ENCODE measurements around the gene RCAN3.
A peak's percentile ranks its signal among the peaks of the same experiment; 100 is the strongest.

RCAN3 gene

DNA sequence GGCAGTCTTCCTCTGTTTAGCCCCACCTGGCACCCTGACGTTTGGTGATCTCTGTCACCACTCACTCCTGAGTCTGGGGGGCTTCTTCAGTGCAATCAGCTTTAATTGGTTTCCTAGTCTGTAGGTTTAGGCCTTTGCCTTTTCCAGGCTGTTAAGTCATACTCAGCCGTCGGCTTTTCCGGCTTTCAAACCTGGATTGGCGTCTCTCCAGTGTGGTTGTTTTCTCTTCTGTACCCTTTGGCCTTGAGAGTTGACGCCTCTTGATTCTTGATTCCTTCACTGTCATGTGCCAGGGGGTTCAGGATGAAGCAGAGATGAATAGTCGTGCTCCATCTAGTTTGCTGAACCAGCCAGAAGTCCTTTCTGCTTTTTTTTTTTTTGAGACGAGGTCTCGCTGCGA is 78.1 kb downstream of the RCAN3 start:
- no peak for DNase-seq (ENCODE audit: low spot score)

DNA sequence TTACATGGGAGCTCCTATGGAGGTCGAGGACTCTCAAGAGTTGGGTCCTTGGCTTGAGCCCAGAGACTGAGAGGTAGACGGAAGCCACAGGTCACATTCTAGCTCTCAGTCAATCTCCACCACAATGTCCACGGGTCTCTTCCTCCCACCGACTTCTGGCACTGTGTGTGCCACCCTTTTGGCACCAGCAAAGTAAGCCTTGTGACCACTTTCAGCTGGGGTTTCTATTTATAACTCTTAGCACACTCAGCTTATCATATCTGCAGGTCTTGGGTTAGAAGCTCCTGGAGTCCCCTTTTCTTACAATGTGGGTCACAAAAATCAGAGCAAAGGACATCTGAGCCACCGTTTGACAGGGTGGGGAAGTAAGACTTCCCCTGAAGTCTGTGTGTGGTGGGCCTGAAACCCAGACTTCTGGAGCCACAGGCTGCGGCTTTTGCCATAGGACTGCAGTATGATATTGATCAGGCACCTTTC is 81.6 kb downstream of the RCAN3 start:
- DNase-seq (ENCODE audit: low spot score), result no peak

DNA sequence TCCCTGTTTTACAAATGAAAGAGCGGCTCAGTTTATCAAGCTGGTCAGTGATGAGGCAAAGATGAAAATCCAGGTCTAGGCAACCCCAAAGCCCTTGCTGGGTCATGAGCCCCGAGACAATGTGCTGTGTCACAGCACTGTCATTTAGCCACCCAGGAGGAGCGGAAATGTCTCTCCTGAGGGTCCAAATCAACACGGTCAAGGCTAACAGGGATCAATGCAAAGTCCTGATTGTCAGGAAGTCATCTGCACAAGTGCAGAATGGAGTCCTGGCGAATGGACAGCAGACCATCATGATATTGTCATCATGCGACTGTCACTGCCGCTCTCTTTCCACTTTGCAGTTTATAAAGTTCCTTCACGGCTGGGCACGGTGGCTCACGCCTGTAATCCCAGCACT is 83.5 kb downstream of the RCAN3 start:
- DNase-seq (ENCODE audit: low spot score), result no peak

DNA sequence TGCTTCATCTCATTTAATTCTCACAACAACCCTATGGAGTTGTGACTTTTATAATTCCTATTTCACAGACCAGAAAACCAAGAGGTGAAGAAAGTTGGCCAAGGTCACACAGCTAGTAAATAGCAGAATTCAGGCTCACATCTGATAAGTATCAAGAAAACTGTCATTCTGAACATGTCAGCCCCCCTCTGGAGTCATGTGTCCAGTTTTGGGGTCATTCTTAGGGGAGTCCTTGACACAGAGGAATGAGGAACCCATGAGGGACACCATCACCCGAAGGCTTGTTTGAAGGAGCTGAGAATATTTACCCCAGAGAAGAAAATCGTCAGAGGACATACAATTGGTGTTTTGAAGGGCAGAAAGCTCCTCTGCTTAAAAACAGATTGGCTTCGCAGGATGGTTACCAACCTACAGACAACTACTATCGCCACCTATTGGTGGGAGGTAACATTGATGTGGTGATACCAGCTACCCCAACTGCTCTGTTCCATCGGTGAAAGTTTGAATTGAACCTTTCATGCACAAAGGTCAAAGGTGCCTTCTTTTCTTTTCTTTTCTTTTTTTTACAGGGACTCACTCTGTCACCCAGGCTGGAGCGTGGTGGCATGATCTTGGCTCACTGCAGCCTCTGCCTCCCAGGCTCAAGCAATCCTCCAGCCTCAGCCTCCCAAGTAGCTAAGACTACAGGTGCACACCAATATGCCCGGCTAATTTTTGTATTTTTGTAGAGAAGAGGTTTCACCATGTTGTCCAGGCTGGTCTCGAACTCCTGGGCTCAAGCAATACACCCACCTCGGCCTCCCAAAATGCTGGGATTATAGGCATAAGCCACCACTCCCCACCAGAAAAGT is 84.6 kb downstream of the RCAN3 start:
- peak; percentile 72 for DNase-seq (ENCODE audit: low spot score)

DNA sequence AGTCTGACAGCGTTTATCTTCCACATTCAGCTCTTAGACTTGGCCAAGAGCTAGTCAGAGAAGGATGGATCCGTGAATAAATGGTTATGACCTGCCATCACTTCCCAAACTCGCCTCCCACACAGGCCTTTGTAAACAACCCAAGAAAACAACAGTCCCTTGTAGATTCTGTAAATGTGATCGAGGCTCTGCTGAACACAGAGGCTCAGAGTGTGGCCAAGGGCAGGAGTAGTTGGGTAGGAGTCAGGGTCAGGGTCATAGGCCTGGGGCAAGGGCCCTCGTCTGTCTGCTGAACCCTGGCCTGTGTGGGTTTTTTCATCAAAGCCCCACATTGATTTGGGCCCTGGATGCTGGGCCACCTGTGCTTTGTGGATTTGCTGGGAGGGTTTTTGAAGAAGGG is 85.9 kb downstream of the RCAN3 start:
- DNase-seq (ENCODE audit: low spot score), result no peak

DNA sequence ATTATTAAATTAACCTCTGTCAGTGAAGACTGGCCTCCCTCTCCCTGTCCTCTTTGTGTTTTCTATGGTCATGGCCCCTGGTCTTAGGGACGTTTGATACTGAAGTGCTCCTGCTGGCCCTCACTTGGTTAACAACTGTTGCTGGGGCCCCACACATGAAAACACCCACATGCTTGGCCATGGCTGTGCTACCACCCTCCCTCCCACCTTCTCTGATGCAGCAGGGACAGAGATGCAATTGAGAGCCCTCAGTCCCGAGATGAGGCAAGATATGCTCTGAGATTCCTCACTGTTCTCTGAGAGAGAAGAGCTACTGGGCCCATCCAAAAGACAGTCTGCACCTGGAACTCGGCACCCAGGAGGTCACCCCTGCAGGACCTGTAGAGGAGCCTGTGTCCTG is 86.6 kb downstream of the RCAN3 start:
- no peak for DNase-seq (ENCODE audit: low spot score)

Measured in RKO (cell line).